Activated T-helper 1 cell treated with anti-CD3 and anti-CD28 coated beads, Interleukin-2, amount 50 U/mL, for 16 hours (primary cell): Measurements from ENCODE around the gene RAB9A.

Source experiments
- DNase-seq, 2 donors: peaks; one replicate each; pipeline ENCODE4 v3.0.0-alpha.2; 2020; ENCODE audit warnings: low read depth in 1 of 2, low spot score in 1 of 2

Gene RAB9A

DNA sequence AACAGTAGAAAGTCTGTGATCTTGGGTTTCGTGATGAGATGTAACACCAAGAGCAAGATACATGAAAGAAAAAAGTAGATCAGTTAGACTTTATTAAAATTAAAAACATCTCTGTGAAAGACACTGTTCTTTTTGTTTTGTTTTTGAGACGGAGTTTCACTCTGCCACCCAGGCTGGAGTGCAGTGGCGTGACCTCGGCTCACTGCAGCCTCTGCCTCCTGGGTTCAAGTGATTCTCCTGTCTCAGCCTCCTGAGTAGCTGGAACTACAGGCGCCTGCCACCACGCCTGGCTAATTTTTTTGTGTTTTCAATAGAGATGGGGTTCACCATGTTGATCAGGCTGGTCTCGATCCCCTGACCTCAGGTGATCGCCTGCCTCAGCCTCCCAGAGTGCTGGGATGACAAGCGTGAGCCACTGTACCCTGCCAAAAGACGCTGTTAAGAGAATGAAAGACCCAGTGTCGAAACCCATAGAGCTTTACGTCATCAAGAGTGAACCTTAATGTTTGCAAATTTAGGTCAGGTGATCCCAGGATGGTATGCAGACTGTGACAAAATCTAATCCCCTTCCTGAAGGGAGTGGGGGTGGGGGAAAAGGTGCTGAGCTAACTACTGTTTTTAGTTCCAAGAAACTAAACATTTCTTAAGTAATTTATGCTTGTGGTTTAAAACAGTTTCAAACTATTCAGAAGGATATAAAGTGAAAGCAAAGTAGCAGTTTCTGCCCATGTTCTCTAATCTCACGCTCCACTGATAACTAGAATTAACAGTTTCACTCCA is 53.7 kb downstream of the RAB9A start:
- peak in 1 of 2 donors; percentile 17 for DNase-seq

GRCh38 chrX:13747836-13748235 is 58.9 kb downstream of the RAB9A start:
- DNase-seq, result no peak

- DNase-seq, result no peak
Measured at GRCh38 chrX:13748486-13748885, 59.6 kb downstream of the RAB9A start.

DNA sequence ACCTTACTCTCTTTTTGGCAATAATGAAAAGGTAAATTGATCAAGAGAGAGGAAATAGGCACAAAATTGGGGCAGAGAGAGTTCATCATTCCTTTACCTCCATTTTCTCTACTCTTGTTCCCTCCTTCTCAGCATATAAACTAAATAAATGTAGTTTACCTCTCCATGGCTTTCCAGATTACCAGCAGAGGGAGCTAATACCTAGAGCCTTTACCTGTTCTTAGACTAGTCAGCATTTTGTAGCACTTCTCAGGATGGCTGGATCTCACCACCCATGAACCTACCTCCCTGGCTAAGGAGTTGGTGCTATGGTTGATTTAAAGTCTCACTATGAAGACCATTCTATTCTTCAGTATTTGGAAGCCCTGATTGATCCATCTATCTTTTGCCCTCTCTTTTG is 61.3 kb downstream of the RAB9A start:
- no peak for DNase-seq

DNA sequence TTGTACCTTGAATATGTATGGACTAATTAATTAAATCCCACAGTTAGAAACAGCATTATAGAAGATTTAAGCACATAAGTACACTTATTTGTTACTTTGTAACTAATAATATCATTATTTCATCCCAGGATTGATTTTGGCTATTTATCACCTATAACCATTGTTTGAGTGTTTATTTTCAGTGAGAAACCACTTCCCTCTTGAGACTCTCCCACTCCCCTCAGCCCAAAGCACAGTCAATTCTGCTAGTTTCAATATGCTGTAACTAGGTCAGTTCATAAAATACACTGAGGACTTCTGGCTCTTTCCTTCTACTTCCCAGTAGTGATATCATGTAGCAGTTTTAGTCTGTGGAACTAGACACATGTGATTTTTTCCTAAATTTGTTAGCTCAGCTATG is 61.9 kb downstream of the RAB9A start:
- no peak for DNase-seq

DNA sequence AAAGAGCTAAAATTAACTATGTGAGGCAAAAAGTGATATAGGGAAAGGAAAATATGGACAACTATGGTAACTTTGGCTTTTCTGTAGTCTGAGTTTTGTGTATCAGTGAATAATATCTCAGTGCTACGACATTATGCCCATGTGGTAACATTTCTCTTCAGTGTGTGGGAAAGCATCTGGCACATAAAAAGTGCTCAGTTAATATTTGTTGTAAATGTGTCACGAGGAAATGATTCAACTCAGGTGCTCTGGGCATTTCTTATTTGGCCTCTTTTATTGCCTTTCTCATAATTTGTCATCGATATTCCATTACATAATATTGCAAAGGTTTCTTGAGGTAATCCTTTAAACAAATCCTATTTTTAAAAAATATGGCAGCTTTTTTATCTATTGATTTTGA is 63.2 kb downstream of the RAB9A start:
- no peak for DNase-seq

DNA sequence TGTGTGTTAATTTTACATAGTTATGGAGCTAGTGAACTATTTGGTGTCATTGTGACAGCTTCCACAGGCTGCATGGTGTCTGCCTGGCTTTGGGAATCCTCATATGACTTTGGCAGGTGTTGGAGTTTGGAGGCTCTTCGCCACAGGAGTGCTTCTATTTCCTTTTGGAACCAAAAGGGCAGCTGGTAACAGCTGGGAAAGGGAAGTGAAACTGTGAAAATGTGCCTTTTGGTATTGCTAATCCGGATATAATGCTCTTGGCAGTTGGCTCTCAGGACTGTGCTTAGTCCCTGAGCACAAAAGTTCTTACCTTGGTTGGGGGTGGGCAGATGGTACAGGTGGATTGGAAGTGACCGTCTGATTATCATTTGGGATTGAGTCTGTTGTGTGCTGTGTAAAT is 63.7 kb downstream of the RAB9A start:
- no peak for DNase-seq

DNA sequence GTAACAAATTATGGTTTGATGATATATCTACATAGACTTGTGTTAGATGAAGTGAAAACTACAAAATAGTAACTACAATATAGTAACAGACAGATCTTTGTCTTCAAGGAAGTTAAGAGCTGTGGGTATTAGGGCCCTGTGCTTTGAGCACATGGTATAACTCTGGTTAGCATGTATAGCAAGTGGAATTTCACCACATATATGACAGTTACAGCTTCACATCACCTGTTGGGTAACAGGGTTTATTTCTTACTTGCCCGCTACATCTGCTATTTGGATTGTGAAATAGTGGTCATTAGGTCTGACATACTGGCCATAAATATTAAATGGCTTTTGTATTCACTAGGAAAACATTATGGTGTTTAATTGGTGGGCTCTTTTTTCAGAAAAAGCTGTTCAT is 65.8 kb downstream of the RAB9A start:
- no peak for DNase-seq

DNA sequence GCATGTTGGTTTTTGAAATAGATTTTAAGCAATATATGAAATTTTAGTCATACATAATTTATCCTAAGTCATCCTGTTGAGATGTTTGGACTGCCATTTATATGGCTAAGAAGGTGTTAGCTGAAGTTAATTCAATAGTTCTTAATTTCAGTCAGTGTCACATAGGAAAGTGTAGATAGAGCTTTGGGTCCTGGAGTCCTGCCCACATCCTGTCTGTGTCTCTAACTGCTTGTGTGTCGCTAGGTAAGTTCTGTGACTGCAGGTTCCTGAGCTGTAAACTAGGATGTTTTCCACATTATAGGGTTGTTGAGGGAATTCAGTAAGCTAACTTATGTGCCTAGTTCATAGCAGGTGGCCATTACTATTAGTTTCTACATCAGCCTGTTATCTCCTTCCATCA is 66.3 kb downstream of the RAB9A start:
- DNase-seq, result no peak

DNA sequence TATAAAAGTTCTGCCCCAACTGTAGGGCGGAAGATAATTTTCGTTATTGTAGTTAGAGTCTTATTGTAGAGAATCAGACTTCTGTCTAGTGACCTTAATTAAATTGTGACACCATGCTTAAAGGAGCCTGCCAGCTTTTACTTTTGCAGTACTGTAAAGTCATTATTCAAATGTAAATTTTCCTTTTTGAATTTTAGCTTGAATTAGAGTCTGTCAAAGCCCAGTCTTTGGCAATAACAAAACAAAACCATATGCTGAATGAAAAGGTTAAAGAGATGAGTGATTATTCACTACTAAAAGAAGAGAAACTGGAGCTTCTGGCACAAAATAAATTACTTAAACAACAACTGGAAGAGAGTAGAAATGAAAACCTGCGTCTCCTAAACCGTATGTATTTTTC is 67.5 kb downstream of the RAB9A start:
- DNase-seq, result no peak

DNA sequence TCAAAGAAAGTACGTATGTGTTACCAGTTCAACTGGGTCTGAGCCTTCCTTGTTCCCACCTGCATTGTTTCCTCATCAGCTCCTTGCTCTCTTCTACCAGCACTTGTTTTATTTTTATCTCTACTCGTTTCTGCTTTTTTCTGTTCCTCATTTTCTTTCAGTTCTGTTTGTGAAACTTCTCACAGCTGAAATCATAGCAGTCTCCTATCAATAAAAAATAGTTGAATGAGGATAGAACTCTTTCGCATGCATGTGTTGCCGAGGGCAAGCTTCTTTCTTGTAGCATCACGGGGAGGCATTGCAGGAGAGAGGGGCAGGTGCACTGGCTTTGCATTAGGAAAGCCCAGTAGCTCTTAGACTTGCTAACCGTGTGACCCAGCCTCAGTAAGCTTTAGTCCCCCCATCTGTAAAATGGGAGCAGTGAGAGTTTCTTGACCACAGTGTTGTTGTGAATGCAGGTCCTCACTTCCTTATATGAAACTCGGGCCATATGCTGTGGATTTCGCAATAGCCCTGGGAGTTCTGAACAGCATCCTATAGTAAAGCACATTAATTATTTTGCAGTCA is 70.3 kb downstream of the RAB9A start:
- no peak for DNase-seq
